H1 (cell line): ENCODE data around the gene SPOUT1. TPM values are rescaled to one million over a fixed set of nuclear protein-coding genes. Genes with fewer than 3 reads are reported as not detected.

ENCODE experiments used
- CTCF ChIA-PET: fragments of 300-600 bp; sonication (Branson Sonifier 250); formaldehyde crosslinking; loops from one replicate; lab custom pipeline; 2021; ENCODE audit not compliant: partially characterized antibody; lab: Charles Lee
- POLR2A ChIA-PET: fragments of 300-600 bp; sonication (Branson Sonifier 250); formaldehyde crosslinking; loops from one replicate; lab custom pipeline; 2021; ENCODE audit warnings: inconsistent platforms; ENCODE audit not compliant: partially characterized antibody; lab: Charles Lee
- DNase-seq, 2 experiments: peaks; one replicate each; pipeline versions ENCODE4 v3.0.0 to v3.0.0-alpha.2; 2010 to 2022; ENCODE audit warnings: low spot score in 2 of 2, low read depth in 1 of 2, mixed read lengths in 1 of 2
- FAIRE-seq: peaks from 2 replicates; lab custom pipeline; 2011; peaks lifted over from hg19 to GRCh38; lab: Jason Lieb, UNC
- H2AFZ ChIP-seq: 2 replicates; pipeline ENCODE4 v1.8.1; 2012; ENCODE audit warnings: low read length, inconsistent platforms
- H2AK5ac ChIP-seq: 2 replicates; pipeline ENCODE4 v1.6.1; 2013; ENCODE audit warnings: low read depth, low read length
- H2BK120ac ChIP-seq: replicated peaks from 2 replicates; pipeline ENCODE3; 2013; ENCODE audit warnings: low read depth, low read length, inconsistent platforms
- H2BK12ac ChIP-seq: 2 replicates; pipeline ENCODE4 v1.6.1; 2013; ENCODE audit warnings: low read depth, low read length
- H2BK15ac ChIP-seq: 2 replicates; pipeline ENCODE4 v1.6.1; 2013; ENCODE audit warnings: low read length
- H2BK20ac ChIP-seq: 2 replicates; pipeline ENCODE4 v1.6.1; 2013; ENCODE audit warnings: low read length
- H2BK5ac ChIP-seq: 2 replicates; pipeline ENCODE4 v1.6.1; 2013; ENCODE audit warnings: low read depth, low read length
- H3K14ac ChIP-seq: 2 replicates; pipeline ENCODE4 v1.6.1; 2013; ENCODE audit warnings: inconsistent platforms; ENCODE audit not compliant: insufficient read length
- H3K18ac ChIP-seq: 2 replicates; pipeline ENCODE4 v1.6.1; 2013; ENCODE audit warnings: low read length; ENCODE audit errors: extremely low read depth
- H3K23ac ChIP-seq: 2 replicates; pipeline ENCODE4 v1.6.1; 2013; ENCODE audit warnings: inconsistent platforms; ENCODE audit not compliant: insufficient read length
- H3K23me2 ChIP-seq: 2 replicates; pipeline ENCODE4 v1.6.1; 2013; ENCODE audit warnings: low read depth, low read length
- H3K27ac ChIP-seq: 2 replicates; pipeline ENCODE4 v1.6.1; 2011; ENCODE audit warnings: low read depth, low read length, inconsistent platforms
- H3K27me3 ChIP-seq, 4 experiments: replicated peaks in 1 of 4; 1 replicate in 1 of 4; 2 replicates in 3 of 4; pipeline versions ENCODE4 v1.6.1 to v1.8.1; 2011 to 2013; ENCODE audit warnings: low read length in 3 of 4, mild to moderate bottlenecking in 3 of 4, inconsistent platforms in 2 of 4, mixed read lengths in 2 of 4, moderate library complexity in 1 of 4; ENCODE audit not compliant: control insufficient read depth in 3 of 4, insufficient read depth in 3 of 4; ENCODE audit errors: extremely low read depth in 1 of 4
- H3K36me3 ChIP-seq, 4 experiments: 2 replicates each; pipeline versions ENCODE4 v1.6.1 to v1.8.1; 2011 to 2013; ENCODE audit warnings: mild to moderate bottlenecking in 4 of 4, low read length in 3 of 4, moderate library complexity in 2 of 4, control low read depth in 1 of 4, inconsistent platforms in 1 of 4; ENCODE audit not compliant: insufficient read depth in 4 of 4, control insufficient read depth in 2 of 4
- H3K4ac ChIP-seq: replicated peaks from 2 replicates; pipeline ENCODE3; 2013; ENCODE audit warnings: low read length, low read depth, mixed read lengths, inconsistent platforms; ENCODE audit not compliant: insufficient read length
- H3K4me1 ChIP-seq, 4 experiments: replicated peaks in 1 of 4; 1 replicate in 1 of 4; 2 replicates in 3 of 4; pipeline versions ENCODE4 v1.6.1 to v1.8.1; 2011 to 2013; ENCODE audit warnings: low read length in 3 of 4, inconsistent platforms in 2 of 4, mixed read lengths in 1 of 4; ENCODE audit not compliant: insufficient read depth in 4 of 4, control insufficient read depth in 3 of 4
- H3K4me2 ChIP-seq, 2 experiments: 2 replicates each; pipeline versions ENCODE4 v1.6.1 to v1.8.1; 2011 to 2013; ENCODE audit warnings: low read depth in 2 of 2, low read length in 2 of 2, control low read depth in 1 of 2, inconsistent platforms in 1 of 2, mild to moderate bottlenecking in 1 of 2; ENCODE audit not compliant: insufficient read depth in 1 of 2
- H3K4me3 ChIP-seq, 4 experiments: fragments of 200-600, 300-600 bp in 1 of 4; sonication (generic), shearing (Covaris generic), sonication (Bioruptor Twin) in 1 of 4; 2 replicates each; pipeline versions ENCODE4 v1.5.1 to v1.8.1; 2011 to 2016; ENCODE audit warnings: low read length in 4 of 4, low read depth in 3 of 4, control low read depth in 2 of 4, inconsistent platforms in 2 of 4, mild to moderate bottlenecking in 2 of 4, mixed read lengths in 1 of 4, moderate library complexity in 1 of 4; ENCODE audit not compliant: insufficient read depth in 2 of 4; ENCODE audit errors: extremely low read depth in 1 of 4
- H3K56ac ChIP-seq: replicated peaks from 2 replicates; pipeline ENCODE3; 2013; ENCODE audit warnings: low read depth, mild to moderate bottlenecking, mixed read lengths, low read length, inconsistent platforms; ENCODE audit not compliant: insufficient read length
- H3K79me1 ChIP-seq: 2 replicates; pipeline ENCODE4 v1.6.1; 2013; ENCODE audit warnings: low read depth, low read length, control low read depth
- H3K79me2 ChIP-seq, 2 experiments: 2 replicates each; pipeline versions ENCODE4 v1.6.1 to v1.8.1; 2012 to 2013; ENCODE audit warnings: low read length in 2 of 2, mild to moderate bottlenecking in 2 of 2, inconsistent platforms in 1 of 2; ENCODE audit not compliant: insufficient read depth in 2 of 2, control insufficient read depth in 1 of 2
- H3K9ac ChIP-seq, 4 experiments: replicated peaks in 1 of 4; 1 replicate in 1 of 4; 2 replicates in 3 of 4; pipeline versions ENCODE4 v1.6.1 to v1.8.1; 2011 to 2013; ENCODE audit warnings: low read depth in 3 of 4, low read length in 3 of 4, control low read depth in 2 of 4, mild to moderate bottlenecking in 2 of 4, moderate library complexity in 2 of 4, inconsistent platforms in 1 of 4; ENCODE audit errors: extremely low read depth in 1 of 4
- H3K9me3 ChIP-seq, 2 experiments: 2 replicates each; pipeline versions ENCODE4 v1.6.1 to v1.8.1; 2012 to 2013; ENCODE audit warnings: mild to moderate bottlenecking in 2 of 2, moderate library complexity in 2 of 2, control low read depth in 1 of 2, inconsistent platforms in 1 of 2, low read depth in 1 of 2, low read length in 1 of 2, mixed read lengths in 1 of 2; ENCODE audit not compliant: insufficient read depth in 2 of 2
- H4K20me1 ChIP-seq, 2 experiments: replicated peaks in 1 of 2; 2 replicates each; pipeline versions ENCODE3 to v1.8.1; 2011 to 2013; ENCODE audit warnings: inconsistent platforms in 2 of 2, low read length in 2 of 2, mild to moderate bottlenecking in 1 of 2; ENCODE audit not compliant: insufficient read depth in 2 of 2, control insufficient read depth in 1 of 2
- H4K5ac ChIP-seq: 2 replicates; pipeline ENCODE4 v1.6.1; 2013; ENCODE audit warnings: low read length, low read depth, mixed read lengths, inconsistent platforms; ENCODE audit not compliant: insufficient read length
- H4K8ac ChIP-seq: 2 replicates; pipeline ENCODE4 v1.8.0; 2013; ENCODE audit warnings: mild to moderate bottlenecking, moderate library complexity, low read length, inconsistent platforms; ENCODE audit not compliant: insufficient read depth; ENCODE audit errors: extremely low read depth
- H4K91ac ChIP-seq: replicated peaks from 2 replicates; pipeline ENCODE3; 2013; ENCODE audit warnings: low read length, mixed read lengths, inconsistent platforms; ENCODE audit not compliant: insufficient read length
- E2F6 ChIP-seq: IDR thresholded peaks from 2 replicates; pipeline ENCODE4 v1.6.1; 2012; ENCODE audit warnings: inconsistent platforms
- PHF8 ChIP-seq: fragments of 200-600 bp; sonication (generic); conservative IDR thresholded peaks from 2 replicates; pipeline ENCODE4 v1.7.1; 2012; ENCODE audit warnings: low read depth, mild to moderate bottlenecking, inconsistent platforms, low read length, moderate library complexity
- WGBS, 2 experiments: shearing (Covaris generic) in 1 of 2; methylation state at CpG; one replicate each; pipeline versions ENCODE4 v1.1.6 to v1.1.7; 2013 to 2015; ENCODE audit warnings: low lambda C conversion rate in 2 of 2, mixed read lengths in 2 of 2, inconsistent platforms in 1 of 2, low coverage in 1 of 2, missing lambda C conversion rate in 1 of 2; ENCODE audit not compliant: insufficient replicate concordance in 2 of 2, insufficient coverage in 1 of 2, insufficient read length in 1 of 2; ENCODE audit errors: extremely low coverage in 1 of 2, missing lambda C conversion rate in 1 of 2; 5-methylcytosine and 5-hydroxymethylcytosine counted together
- polyA plus RNA-seq, 7 experiments: library from polyadenylated mRNA; depleted of rRNA in 3 of 7; stranded (reverse) in 5 of 7; unstranded in 2 of 7; fragments of >200 nt in 5 of 7; fragments of 200-250 nt in 2 of 7; gene quantifications; 1 replicate in 5 of 7; 2 replicates in 1 of 7; 4 replicates in 1 of 7; pipeline versions ENCODE4 v1.2.1 to v1.2.3, GENCODE V29; 2011 to 2013; ENCODE audit warnings: missing spikeins in 2 of 7, mixed read lengths in 2 of 7
- total RNA-seq: library from RNA; stranded (reverse); fragmentation: NEBNext Ultra II Directional; extraction: Animal tissue kit (Norgen Biotek cat#: 25700); gene quantifications from 2 replicates; pipeline ENCODE4 v1.2.1, GENCODE V29; 2021

Gene SPOUT1
- total and polyA plus RNA-seq, 2 of the 8 experiments (the other 6 are each of a cell fraction or from before 2014, with no cell fraction given) = 69.2 to 77.8 TPM

- FAIRE-seq = no peak
- Histone ChIP-seq H4K91ac (no peak overlapping the region), H2AK5ac (no peak overlapping the region), H3K23ac (no peak overlapping the region), H2BK15ac (no peak overlapping the region), H3K4me1 (peaks cover 0 to 2% (median 0%) of the 10 kb centered on the region in 4 experiments; a peak in 1 of 7 replicates), H4K8ac (no peak overlapping the region), H3K9me3 (no peaks in the 10 kb centered on the region), H3K79me2 (peaks cover 0 to 7% of the 10 kb centered on the region in 2 experiments; a peak in 1 of 4 replicates), H3K36me3 (peaks cover 0 to 12% (median 4%) of the 10 kb centered on the region in 4 experiments; a peak in 4 of 8 replicates), H3K27me3 (no peaks in the 10 kb centered on the region), H3K18ac (no peak overlapping the region), H2BK120ac (no peak overlapping the region), H4K5ac (no peak overlapping the region), H4K20me1 (peaks cover 0 to 1% of the 10 kb centered on the region in 2 experiments), H3K4ac (peak overlapping the region; percentile 44), H3K79me1 (no peaks in the 10 kb centered on the region; the same call in 1 of the 2 replicates), H2BK12ac (no peak overlapping the region), H3K9ac (peak overlapping the region; percentile 34 to 87 (median 57); a peak in 4 of 7 replicates), H2AFZ (no peak overlapping the region), H2BK20ac (no peak overlapping the region), H3K14ac (no peak overlapping the region), H2BK5ac (no peak overlapping the region; the same call in 1 of the 2 replicates), H3K56ac (no peak overlapping the region), H3K4me2 (peak overlapping the region; percentile 77 to 83), H3K23me2 (peaks cover 5% of the 10 kb centered on the region; the same call in 1 of the 2 replicates), H3K4me3 (peak overlapping the region; percentile 84 to 98 (median 88)), H3K27ac (no peak overlapping the region)
- WGBS, 2 experiments = 43% methylated on average over 5 of the region's 7 CpGs; no CpG with 5 or more reads in 1 of the 2 experiments
- CTCF ChIA-PET = interaction anchor here (0.6 to 2.0 kb wide), 9 partner anchors 16 to 94 kb away, joined by 3 to 10 read pairs (median 4); partner anchors contain the start of genes ENDOG and ZER1
- DNase-seq = no peak
- TF ChIP-seq PHF8 (no peak), E2F6 (no peak)
- POLR2A ChIA-PET = interaction anchor here (0.6 to 2.2 kb wide), 7 partner anchors 17 to 142 kb away, joined by 3 to 9 read pairs (median 4); partner anchors contain the start of genes ENDOG and ZER1
Measured at GRCh38 chr9:128787659-128788058, 41.9 kb downstream of the SPOUT1 start.
